ENCODE data around the gene LTBP2. TPM values are rescaled to one million over a fixed set of nuclear protein-coding genes. Genes with fewer than 3 reads are reported as not detected.
"Not testable (repeated sequence)": the region's sequence is repeated elsewhere in the genome, so short reads cannot be mapped to it uniquely, and the experiment has no call there.

The LTBP2 gene
- total RNA-seq, 1 experiment from 2014 or later: 9.6 TPM

DNA sequence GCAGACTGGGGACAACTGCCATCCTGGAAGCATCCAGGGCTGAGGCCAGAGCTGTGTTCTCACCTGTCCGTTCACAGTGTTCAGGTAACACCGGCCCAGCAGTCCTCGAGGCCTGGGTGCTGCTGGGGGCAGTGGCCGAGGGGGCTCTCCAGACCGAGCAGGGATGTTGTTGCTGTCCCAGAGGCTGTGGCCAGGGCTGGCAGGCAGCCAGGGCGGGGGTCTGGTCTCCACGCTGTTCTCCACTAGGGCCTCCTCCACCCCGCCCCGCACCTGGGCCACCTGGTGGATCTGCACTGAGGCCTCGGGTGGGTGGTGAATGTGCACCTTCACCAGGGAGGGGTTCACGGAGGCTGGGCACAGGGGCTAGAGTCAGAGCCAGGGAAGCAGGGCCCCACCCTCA lies 61.0 kb downstream of the LTBP2 start:
- no peak for DNase-seq (ENCODE audit: low read depth)

- no peak for DNase-seq (ENCODE audit: low read depth)
These were observed 62.0 kb downstream of the LTBP2 start for GRCh38 chr14:74550071-74550470.

DNA sequence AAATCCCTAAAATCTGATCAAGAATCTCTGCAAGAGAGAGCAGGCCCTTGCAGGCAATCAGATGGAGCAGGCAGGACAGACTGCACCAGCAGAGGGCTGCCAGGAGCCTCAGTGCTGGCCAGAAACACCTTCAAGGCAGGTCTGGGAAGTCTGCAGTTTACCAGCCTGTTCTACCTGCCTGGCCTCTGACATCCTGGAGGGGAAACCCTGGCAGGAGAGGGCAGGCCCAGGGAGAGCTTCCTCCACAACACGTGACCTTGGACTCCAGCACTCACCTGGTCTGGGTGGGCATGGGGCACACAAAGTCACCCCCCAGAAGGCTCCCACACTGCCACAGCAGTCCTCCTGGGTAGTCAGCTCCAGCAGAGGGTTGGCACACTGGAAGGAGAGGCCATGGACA lies 62.4 kb downstream of the LTBP2 start:
- DNase-seq (ENCODE audit: low read depth): no peak

DNA sequence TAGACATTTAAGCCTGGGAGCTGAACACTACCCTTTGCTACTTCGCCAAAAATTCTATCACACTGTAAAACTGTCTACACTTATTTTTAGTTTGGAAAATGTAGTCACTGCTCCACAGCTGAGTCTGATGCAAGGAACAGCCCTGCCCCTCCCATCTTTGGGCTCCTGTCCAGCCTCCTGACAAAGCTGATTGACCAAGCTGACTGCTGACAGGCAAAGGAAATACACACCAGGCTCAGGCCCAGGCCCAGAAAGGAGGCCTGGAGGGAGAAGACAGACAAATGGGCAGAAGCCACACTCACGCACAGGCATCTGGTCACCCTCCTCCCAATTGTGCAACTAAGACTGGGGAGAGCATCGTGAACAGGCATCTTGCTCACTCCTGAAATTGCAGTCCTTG lies 63.2 kb downstream of the LTBP2 start:
- DNase-seq (ENCODE audit: low read depth): no peak

GRCh38 chr14:74547331-74547927 lies 64.6 kb downstream of the LTBP2 start:
- no peak for DNase-seq (ENCODE audit: low read depth)

- no peak for DNase-seq (ENCODE audit: low read depth)
These were observed 65.6 kb downstream of the LTBP2 start for GRCh38 chr14:74546416-74546815.

GRCh38 chr14:74545386-74545785 lies 66.7 kb downstream of the LTBP2 start:
- DNase-seq (ENCODE audit: low read depth): no peak

DNA sequence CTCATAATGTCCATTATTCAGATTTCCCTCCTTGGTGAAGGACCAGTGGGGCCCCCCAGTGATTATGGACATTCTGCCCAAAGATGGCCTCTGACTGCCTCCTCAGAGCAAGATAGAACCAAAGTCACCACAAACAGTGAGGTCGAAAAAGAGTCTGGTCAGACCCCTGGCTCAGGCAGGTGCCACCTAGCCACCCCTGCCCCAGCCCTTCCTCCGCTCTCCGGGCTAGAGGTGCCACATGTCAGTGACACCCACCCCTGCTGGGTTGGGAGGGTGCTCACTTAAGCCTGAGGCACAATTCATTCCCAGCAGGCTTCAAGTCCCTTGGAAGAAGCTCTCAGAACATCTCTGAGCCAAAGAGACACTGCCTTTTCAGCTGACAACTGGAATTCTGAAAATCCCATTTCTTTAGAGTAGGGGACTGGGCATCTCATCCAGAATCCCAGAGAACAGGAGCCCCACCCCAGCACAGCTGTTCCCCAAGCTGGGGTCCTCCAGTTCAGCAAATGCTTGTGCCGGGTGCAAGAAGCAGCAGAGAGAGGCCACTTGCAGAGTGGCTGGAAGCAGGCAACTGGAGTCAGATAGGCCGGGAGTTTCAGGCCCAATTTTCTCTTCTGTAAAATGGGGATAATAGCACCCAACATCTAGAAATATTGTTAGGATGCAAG lies 68.1 kb downstream of the LTBP2 start:
- DNase-seq (ENCODE audit: low read depth): no peak

GRCh38 chr14:74542056-74542685 lies 69.9 kb downstream of the LTBP2 start:
- DNase-seq (ENCODE audit: low read depth): no peak

DNA sequence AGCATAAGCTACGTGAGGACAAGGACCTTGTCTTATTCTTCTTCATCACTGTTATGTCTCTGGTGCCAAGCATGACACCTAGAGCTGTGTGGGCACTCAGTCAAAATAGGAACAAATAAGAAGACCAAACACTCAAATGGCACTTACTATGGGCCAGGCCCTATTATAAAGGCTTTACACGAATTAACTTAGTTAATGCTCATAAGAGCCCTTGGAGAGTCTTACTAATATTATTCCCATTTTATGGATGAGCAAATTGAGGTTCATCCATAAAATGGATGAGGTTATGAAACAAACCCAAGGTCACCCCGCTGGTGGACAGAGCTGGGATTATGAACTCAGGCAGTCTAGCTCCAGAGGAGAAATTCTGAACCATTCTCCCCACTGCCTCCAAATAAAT lies 70.8 kb downstream of the LTBP2 start:
- DNase-seq (ENCODE audit: low read depth): no peak

DNA sequence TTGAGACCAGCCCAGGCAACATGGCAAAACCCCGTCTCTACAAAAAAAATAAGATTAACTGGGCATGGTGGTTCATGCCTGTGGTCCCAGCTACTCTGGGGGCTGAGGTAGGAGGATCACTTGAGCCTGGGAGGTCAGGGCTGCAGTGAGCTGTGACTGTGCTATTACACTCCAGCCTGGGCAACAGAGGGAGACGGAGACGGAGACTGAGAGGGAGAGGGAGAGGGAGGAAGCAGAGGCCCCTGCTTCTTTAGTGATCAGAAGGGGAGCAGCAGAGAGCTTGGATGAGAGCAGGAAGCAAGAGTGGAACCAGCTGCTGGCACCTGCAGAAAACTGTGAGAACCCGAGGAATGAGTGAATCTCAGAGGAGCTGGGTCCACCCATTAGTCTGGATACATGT lies 72.5 kb downstream of the LTBP2 start:
- DNase-seq (ENCODE audit: low read depth): no peak

GRCh38 chr14:74538411-74539391 lies 73.3 kb downstream of the LTBP2 start:
- DNase-seq (ENCODE audit: low read depth): no peak

DNA sequence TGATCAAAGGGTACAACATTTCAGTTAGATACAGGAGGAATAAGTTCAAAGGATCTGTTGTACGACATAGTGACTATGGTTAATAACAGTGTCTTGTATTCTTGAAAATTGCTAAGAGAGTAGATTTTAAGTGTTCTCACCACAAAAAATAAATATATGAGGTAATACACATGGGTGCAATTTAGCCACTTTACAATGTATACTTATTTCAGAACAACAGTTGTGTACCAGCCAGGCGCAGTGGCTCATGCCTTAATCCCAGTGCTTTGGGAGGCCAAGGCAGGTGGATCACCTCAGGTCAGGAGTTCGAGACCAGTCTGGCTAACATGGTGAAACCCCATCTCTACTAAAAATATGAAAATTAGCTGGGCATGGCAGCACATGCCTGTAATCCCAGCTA lies 75.7 kb downstream of the LTBP2 start:
- not testable (repeated sequence) for DNase-seq (ENCODE audit: low read depth)

DNA sequence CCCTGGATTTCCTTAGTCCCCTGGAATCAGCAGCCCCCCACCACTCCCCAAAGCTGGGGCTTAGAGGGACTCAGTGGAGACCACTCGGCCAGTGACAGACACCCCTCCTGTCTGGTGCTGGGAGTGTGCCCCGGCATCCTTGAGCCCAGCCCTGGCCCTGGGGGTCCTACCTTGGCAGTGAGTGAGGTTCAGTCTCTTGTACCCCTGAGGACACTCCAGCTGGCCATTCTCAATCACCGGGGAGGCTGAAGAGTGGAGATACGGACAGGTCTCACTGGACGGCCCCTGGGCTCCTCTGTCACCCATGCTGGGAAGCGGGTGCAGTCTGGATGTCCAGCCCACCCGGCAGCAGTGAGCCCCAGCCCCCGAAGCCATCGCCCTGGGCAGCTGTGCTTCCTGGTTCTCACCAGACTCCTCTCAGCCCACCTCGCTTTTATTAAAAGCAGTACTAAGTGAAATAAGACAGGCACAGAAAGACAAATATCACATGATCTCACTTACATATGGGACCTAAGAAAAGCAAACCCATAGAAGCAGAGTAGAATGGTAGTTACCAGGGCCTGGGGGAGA lies 76.2 kb downstream of the LTBP2 start:
- no peak for DNase-seq (ENCODE audit: low read depth)

DNA sequence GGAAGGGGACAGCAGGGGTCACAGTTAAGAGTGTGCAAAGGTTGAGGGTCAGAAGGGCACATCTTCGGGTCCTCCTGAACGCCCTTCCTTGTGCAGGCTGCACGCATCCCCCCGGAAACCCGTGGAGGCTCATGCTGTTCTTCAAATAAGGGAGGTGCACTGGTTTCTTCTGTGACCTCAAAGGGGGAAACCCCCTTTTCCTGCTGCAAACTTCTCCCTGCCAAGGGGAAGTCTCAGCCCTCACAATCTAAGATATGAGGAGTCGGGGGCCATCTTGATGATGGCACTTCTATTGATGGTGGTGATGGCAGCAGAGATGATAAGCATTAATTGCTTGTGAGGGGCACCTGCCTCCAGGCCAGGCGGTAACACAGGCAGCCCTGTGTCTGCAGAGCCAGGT lies 78.5 kb downstream of the LTBP2 start:
- DNase-seq (ENCODE audit: low read depth): no peak

DNA sequence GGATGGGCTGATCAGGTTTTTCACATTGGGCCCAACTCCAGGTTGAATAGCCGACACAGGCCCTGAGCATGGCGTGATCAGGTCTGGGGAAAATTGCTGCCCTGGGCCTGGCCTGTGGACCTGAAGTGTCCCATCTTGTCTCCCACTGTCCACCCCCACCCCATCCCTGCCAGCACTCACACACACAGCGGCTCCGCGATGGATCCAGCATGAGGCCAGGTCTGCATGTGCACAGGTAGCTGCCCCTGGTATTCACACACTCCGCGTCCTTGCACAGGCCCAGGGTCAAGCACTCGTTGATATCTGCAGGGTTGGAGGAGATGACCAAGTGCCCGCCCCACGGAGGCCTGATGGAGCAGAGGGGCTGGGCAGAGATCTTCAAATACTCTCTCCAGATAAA lies 79.8 kb downstream of the LTBP2 start:
- DNase-seq (ENCODE audit: low read depth): no peak

DNA sequence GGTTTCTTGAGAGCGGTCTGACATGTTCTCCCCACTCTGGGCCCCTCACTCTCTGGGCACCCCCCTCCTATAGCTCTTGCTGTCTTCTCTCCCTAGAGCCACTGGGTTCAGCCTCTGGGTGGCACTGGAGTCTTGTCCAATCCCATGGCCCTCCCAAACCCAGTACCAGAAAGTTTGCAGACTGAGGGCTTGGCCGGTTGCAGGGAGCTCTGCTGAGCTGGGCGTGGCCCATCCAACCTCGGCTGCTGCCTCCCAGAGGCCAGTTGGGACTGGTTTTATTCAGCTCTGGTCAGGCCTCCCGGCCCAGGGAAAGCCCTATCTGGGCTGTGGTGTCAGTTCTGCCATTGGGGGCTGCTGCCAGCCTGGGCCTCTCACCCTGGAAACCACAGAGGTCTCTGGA lies 80.6 kb downstream of the LTBP2 start:
- peak; percentile 69 for DNase-seq (ENCODE audit: low read depth)

GRCh38 chr14:74531006-74531405 lies 81.0 kb downstream of the LTBP2 start:
- DNase-seq (ENCODE audit: low read depth): no peak

DNA sequence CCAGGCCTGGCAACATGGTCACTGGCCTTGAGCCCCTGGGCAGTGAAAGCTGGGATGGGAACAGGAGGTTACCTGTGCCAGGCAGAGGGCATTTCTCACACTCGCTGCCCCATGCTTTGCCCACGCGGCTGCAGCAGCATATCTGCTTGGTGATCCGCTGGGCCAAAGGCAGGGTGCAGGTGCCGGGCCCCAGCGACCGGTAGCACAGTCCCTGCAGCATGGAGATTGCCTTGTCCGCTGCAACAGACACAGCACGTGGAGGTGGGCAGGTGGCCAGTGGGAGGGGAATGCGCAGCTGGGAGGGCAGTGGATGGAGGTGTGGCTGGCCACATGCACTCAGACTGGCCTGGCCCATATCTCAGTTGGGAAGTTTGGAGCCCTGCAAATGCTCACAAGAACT lies 83.2 kb downstream of the LTBP2 start:
- DNase-seq (ENCODE audit: low read depth): no peak

DNA sequence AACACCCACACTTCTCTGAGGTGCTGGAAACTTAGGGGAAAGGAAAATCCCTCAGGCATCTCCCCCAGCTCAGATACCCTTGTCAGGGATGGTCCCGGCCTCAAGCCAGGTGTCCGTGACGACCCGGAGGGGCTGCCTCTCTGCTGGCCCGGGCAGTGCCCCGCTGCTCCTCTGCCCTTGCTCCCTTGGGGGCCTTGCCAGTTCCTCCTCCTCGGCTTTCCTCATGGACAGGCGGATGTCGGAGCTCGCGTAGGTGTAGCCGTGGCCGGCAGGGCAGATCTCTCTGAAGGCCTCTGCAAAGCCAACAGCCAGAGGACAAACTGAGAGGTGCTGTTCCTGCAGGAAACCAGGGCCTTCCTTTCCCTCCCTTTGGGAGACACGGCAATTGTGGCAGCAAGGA lies 83.6 kb downstream of the LTBP2 start:
- no peak for DNase-seq (ENCODE audit: low read depth)

- no peak for DNase-seq (ENCODE audit: low read depth)
These were observed 84.2 kb downstream of the LTBP2 start for GRCh38 chr14:74527736-74528280.

Data from Daoy (cell line).